Trophoblast cell (in vitro differentiated cells and primary cell): ENCODE data around the gene MOCOS.

Source experiments
- DNase-seq, 2 donors: peaks; one replicate each; pipeline ENCODE4 v3.0.0-alpha.2; 2016
- H2AFZ ChIP-seq: 2 replicates; pipeline ENCODE4 v1.6.1; 2013; ENCODE audit warnings: low read length, moderate library complexity, mild to moderate bottlenecking; ENCODE audit not compliant: insufficient read depth, poor library complexity
- H2AK5ac ChIP-seq: 2 replicates; pipeline ENCODE4 v1.6.1; 2013; ENCODE audit warnings: mild to moderate bottlenecking, low read length
- H2BK120ac ChIP-seq: 2 replicates; pipeline ENCODE4 v1.6.1; 2013; ENCODE audit warnings: low read length, mild to moderate bottlenecking, moderate library complexity; ENCODE audit not compliant: insufficient read depth, poor library complexity
- H2BK12ac ChIP-seq: 2 replicates; pipeline ENCODE4 v1.6.1; 2013; ENCODE audit warnings: mild to moderate bottlenecking, low read length, moderate library complexity
- H2BK5ac ChIP-seq: 2 replicates; pipeline ENCODE4 v1.6.1; 2013; ENCODE audit warnings: low read length, low read depth, moderate library complexity, mild to moderate bottlenecking; ENCODE audit not compliant: poor library complexity
- H3K14ac ChIP-seq: 2 replicates; pipeline ENCODE4 v1.6.1; 2013; ENCODE audit warnings: mild to moderate bottlenecking, low read length
- H3K18ac ChIP-seq: 2 replicates; pipeline ENCODE4 v1.6.1; 2013; ENCODE audit warnings: mild to moderate bottlenecking, low read length
- H3K23ac ChIP-seq: 2 replicates; pipeline ENCODE4 v1.6.1; 2013; ENCODE audit warnings: low read length
- H3K27ac ChIP-seq: 2 replicates; pipeline ENCODE4 v1.5.1; 2013; ENCODE audit warnings: low read depth, mild to moderate bottlenecking, inconsistent platforms, low read length, moderate library complexity
- H3K27me3 ChIP-seq: 2 replicates; pipeline ENCODE4 v1.6.1; 2013; ENCODE audit warnings: inconsistent platforms, mild to moderate bottlenecking, low read length, moderate library complexity; ENCODE audit not compliant: insufficient read depth
- H3K36me3 ChIP-seq, 2 experiments: 1 replicate in 1 of 2; 2 replicates in 1 of 2; pipeline ENCODE4 v1.6.1; 2013; ENCODE audit warnings: low read length in 2 of 2, mild to moderate bottlenecking in 2 of 2, moderate library complexity in 1 of 2; ENCODE audit not compliant: insufficient read depth in 2 of 2, control insufficient read depth in 1 of 2
- H3K4ac ChIP-seq: 2 replicates; pipeline ENCODE4 v1.6.1; 2013; ENCODE audit warnings: low read depth, mild to moderate bottlenecking, low read length, moderate library complexity
- H3K4me1 ChIP-seq, 2 experiments: 1 replicate in 1 of 2; 2 replicates in 1 of 2; pipeline ENCODE4 v1.6.1; 2013; ENCODE audit warnings: low read length in 2 of 2, mild to moderate bottlenecking in 2 of 2, moderate library complexity in 1 of 2; ENCODE audit not compliant: insufficient read depth in 2 of 2, control insufficient read depth in 1 of 2
- H3K4me2 ChIP-seq: 2 replicates; pipeline ENCODE4 v1.6.1; 2013; ENCODE audit warnings: inconsistent platforms, mild to moderate bottlenecking, low read length, moderate library complexity
- H3K4me3 ChIP-seq: 2 replicates; pipeline ENCODE4 v1.5.1; 2013; ENCODE audit warnings: mild to moderate bottlenecking, low read depth, low read length, inconsistent platforms
- H3K79me1 ChIP-seq: one replicate; pipeline ENCODE4 v1.6.1; 2013; ENCODE audit warnings: low read length
- H3K79me2 ChIP-seq: 2 replicates; pipeline ENCODE4 v1.6.1; 2013; ENCODE audit warnings: low read length, mild to moderate bottlenecking; ENCODE audit not compliant: control insufficient read depth, insufficient read depth, poor library complexity
- H3K9ac ChIP-seq: 2 replicates; pipeline ENCODE4 v1.6.1; 2013; ENCODE audit warnings: mild to moderate bottlenecking, low read length
- H3K9me3 ChIP-seq: 2 replicates; pipeline ENCODE4 v1.6.1; 2013; ENCODE audit warnings: low read depth, mild to moderate bottlenecking, control low read depth, inconsistent platforms, low read length; ENCODE audit not compliant: insufficient read depth
- H4K12ac ChIP-seq: 2 replicates; pipeline ENCODE4 v1.6.1; 2013; ENCODE audit warnings: low read depth, mild to moderate bottlenecking, low read length, moderate library complexity
- H4K8ac ChIP-seq: 2 replicates; pipeline ENCODE4 v1.6.1; 2013; ENCODE audit warnings: low read depth, mild to moderate bottlenecking, low read length, moderate library complexity
- H4K91ac ChIP-seq: one replicate; pipeline ENCODE4 v1.6.1; 2013; ENCODE audit warnings: low read depth, mild to moderate bottlenecking, low read length, moderate library complexity
- WGBS: extraction: QIAGEN DNeasy Blood & Tissue Kit; methylation state at CpG from one replicate; pipeline ENCODE4 v1.1.7; 2013; ENCODE audit warnings: missing lambda C conversion rate; ENCODE audit not compliant: insufficient read length, insufficient coverage; ENCODE audit errors: extremely low coverage; 5-methylcytosine and 5-hydroxymethylcytosine counted together

Gene MOCOS

DNA sequence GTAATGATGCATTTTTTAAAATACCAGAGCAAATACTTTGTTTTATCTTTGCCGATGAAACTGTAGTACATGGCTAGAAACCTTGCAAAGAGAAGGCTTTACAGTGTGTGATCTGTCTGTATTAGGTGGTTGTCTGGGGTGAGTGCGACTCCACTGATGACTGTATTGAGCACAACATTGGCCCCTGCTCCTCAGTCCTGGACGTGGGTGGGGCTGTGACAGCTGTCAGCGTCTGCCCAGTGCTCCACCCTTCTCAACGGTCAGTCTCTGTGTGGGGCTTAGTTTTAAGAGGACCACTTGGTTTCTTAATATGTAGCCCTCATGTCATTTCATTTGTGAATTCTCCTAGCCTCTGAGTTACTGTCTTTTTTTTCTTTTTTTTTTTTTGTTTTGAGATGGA lies 17.4 kb upstream of the MOCOS start:
- no peak overlapping the region for H3K4me3 ChIP-seq
- no peaks in the 10 kb centered on the region for H3K4me1 ChIP-seq
- H3K9me3 ChIP-seq, result no peaks in the 10 kb centered on the region
- no peak overlapping the region for H4K8ac ChIP-seq
- no peak overlapping the region for H2AFZ ChIP-seq
- WGBS, result no CpG with 5 or more reads among the region's 5 CpGs
- H2BK5ac ChIP-seq, result no peak overlapping the region
- H3K27me3 ChIP-seq, result no peaks in the 10 kb centered on the region
- H3K9ac ChIP-seq, result no peak overlapping the region
- DNase-seq, result no peak
- no peak overlapping the region for H3K23ac ChIP-seq
- H4K12ac ChIP-seq, result no peak overlapping the region
- no peak overlapping the region for H3K14ac ChIP-seq
- no peak overlapping the region for H3K18ac ChIP-seq
- no peak overlapping the region for H4K91ac ChIP-seq
- H3K36me3 ChIP-seq, result peaks cover 17 to 43% of the 10 kb centered on the region in 2 experiments
- H2BK12ac ChIP-seq, result no peak overlapping the region
- H3K27ac ChIP-seq, result no peak overlapping the region
- H3K4ac ChIP-seq, result no peak overlapping the region
- no peaks in the 10 kb centered on the region for H3K79me1 ChIP-seq
- no peak overlapping the region for H2BK120ac ChIP-seq
- no peak overlapping the region for H3K4me2 ChIP-seq
- no peak overlapping the region for H2AK5ac ChIP-seq
- H3K79me2 ChIP-seq, result no peaks in the 10 kb centered on the region

DNA sequence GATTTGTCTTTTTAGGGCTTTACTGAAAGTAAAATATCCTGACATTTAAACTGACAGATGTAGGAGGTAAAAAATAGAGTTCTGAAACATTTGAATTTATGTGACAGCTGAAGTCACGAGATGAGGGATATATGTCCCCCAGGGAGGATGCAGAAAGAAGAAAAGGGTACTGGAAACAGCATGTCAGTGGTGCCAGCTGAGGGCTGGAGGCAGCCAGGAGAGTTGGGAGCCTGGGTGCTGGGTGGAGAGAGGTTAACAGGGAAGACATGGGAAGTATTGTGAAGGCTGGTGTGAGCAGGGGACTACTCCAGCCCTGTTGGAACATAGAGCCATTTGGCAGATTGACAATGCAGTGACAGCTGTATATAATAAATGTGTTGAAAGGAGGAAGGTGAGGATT lies 11.8 kb upstream of the MOCOS start:
- no peak overlapping the region for H3K4ac ChIP-seq

DNA sequence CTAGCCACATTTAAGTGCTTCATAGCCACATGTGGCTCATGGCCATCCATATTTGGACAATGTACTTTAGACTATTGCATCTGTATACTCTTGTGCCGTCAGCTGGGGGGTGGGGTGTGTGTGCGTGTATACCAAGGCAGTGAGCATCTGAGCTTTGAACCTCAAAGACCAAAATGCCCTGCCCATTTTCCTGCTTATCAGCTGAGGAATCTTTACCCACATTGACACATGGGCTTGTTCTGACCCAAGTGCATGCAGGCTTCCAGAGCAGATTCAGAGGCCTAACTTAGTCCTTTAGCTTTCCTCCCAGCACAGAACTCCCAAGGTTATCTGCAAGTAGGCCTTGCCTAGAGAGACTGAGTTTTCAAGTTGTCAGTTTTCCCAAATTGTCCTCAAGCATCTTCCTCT lies 11.1 kb upstream of the MOCOS start:
- Histone ChIP-seq H3K9ac (no peak overlapping the region), H3K79me1 (no peaks in the 10 kb centered on the region), H4K91ac (no peak overlapping the region), H2BK120ac (no peak overlapping the region), H3K4me3 (no peak overlapping the region), H3K9me3 (no peaks in the 10 kb centered on the region), H2BK5ac (no peak overlapping the region), H3K18ac (no peak overlapping the region), H4K8ac (no peak overlapping the region), H3K23ac (no peak overlapping the region), H3K4me2 (no peak overlapping the region), H3K27me3 (no peaks in the 10 kb centered on the region), H3K27ac (no peak overlapping the region), H2AK5ac (no peak overlapping the region), H3K4me1 (no peaks in the 10 kb centered on the region), H4K12ac (no peak overlapping the region), H2BK12ac (no peak overlapping the region), H2AFZ (no peak overlapping the region), H3K4ac (no peak overlapping the region), H3K14ac (no peak overlapping the region), H3K36me3 (peaks cover 0 to 20% of the 10 kb centered on the region in 2 experiments), H3K79me2 (no peaks in the 10 kb centered on the region)
- DNase-seq, result peak in 1 of 2 donors; percentile 44
- no CpG with 5 or more reads among the region's 2 CpGs for WGBS

More for the DNA sequence above, 11.8 kb upstream of the MOCOS start:
- no peak for DNase-seq
- peaks cover 3 to 24% of the 10 kb centered on the region in 2 experiments for H3K36me3 ChIP-seq
- WGBS, result no CpG with 5 or more reads among the region's 1 CpG
- H3K14ac ChIP-seq, result no peak overlapping the region
- no peak overlapping the region for H3K4me2 ChIP-seq
- no peak overlapping the region for H2AK5ac ChIP-seq
- H4K91ac ChIP-seq, result no peak overlapping the region
- H3K79me2 ChIP-seq, result no peaks in the 10 kb centered on the region
- no peak overlapping the region for H4K8ac ChIP-seq
- H3K79me1 ChIP-seq, result no peaks in the 10 kb centered on the region
- H3K4me1 ChIP-seq, result no peaks in the 10 kb centered on the region
- no peaks in the 10 kb centered on the region for H3K9me3 ChIP-seq
- no peak overlapping the region for H2BK120ac ChIP-seq
- H2AFZ ChIP-seq, result no peak overlapping the region
- H3K18ac ChIP-seq, result no peak overlapping the region
- no peak overlapping the region for H4K12ac ChIP-seq
- no peak overlapping the region for H2BK5ac ChIP-seq
- no peak overlapping the region for H3K23ac ChIP-seq
- no peak overlapping the region for H3K4me3 ChIP-seq
- no peak overlapping the region for H3K27ac ChIP-seq
- no peak overlapping the region for H3K9ac ChIP-seq
- no peaks in the 10 kb centered on the region for H3K27me3 ChIP-seq
- H2BK12ac ChIP-seq, result no peak overlapping the region

DNA sequence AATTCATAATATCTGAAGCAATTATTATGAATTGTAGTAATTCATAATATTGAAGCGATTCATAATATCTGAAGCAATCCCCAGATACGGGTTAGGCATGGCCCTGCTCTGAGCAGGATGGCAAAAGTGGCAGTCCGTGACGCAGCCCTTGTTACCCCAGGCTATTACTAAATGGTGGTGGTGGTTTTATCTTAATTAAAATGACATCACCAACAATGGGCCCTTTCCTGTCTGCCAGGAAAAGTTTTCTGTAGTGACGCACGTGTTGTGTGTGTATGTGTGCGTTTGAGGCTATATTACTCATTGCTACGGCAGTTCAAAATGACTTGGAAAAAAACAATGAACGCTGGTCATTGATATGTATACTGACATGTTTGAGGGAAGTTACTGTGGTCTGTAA lies 10.6 kb upstream of the MOCOS start:
- DNase-seq, result peak; percentile 95 to 98
- no peaks in the 10 kb centered on the region for H3K4me1 ChIP-seq
- H2AK5ac ChIP-seq, result no peak overlapping the region
- H2BK12ac ChIP-seq, result no peak overlapping the region
- no peaks in the 10 kb centered on the region for H3K9me3 ChIP-seq
- H4K8ac ChIP-seq, result no peak overlapping the region
- no peak overlapping the region for H3K4me2 ChIP-seq
- H3K9ac ChIP-seq, result no peak overlapping the region
- no peaks in the 10 kb centered on the region for H3K79me2 ChIP-seq
- no peak overlapping the region for H3K18ac ChIP-seq
- no peak overlapping the region for H2AFZ ChIP-seq
- no peaks in the 10 kb centered on the region for H3K27me3 ChIP-seq
- H4K12ac ChIP-seq, result no peak overlapping the region
- no peak overlapping the region for H2BK120ac ChIP-seq
- H3K79me1 ChIP-seq, result no peaks in the 10 kb centered on the region
- H3K14ac ChIP-seq, result no peak overlapping the region
- WGBS, result no CpG with 5 or more reads among the region's 9 CpGs
- no peak overlapping the region for H3K4ac ChIP-seq
- H3K36me3 ChIP-seq, result peaks cover 0 to 17% of the 10 kb centered on the region in 2 experiments
- no peak overlapping the region for H3K23ac ChIP-seq
- H2BK5ac ChIP-seq, result no peak overlapping the region
- H3K4me3 ChIP-seq, result no peak overlapping the region
- no peak overlapping the region for H4K91ac ChIP-seq
- H3K27ac ChIP-seq, result no peak overlapping the region
